ENCODE data around the gene CADM2.

The CADM2 gene

GRCh38 chr3:85208650-85209049, 249.9 kb downstream of the CADM2 start:
- no peak for DNase-seq

DNA sequence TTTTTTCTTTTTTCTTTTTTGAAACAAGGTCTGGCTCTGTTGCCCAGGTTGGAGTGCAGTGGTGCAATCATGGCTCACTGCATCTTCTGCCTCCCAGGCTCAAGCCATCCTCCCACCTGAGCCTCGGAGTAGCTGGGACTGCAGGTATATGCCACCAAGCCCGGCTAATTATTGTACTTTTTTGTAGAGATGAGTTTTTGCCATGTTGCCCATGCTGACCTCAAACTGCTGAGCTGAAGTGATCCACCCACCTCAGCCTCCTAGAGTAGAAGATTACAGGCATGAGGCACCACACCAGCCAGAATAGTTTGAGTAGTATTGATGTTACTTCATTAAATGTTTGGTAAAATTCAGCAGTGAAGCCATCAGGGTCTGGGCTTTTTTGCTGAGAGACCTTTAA, 251.8 kb downstream of the CADM2 start:
- no peak for DNase-seq

DNA sequence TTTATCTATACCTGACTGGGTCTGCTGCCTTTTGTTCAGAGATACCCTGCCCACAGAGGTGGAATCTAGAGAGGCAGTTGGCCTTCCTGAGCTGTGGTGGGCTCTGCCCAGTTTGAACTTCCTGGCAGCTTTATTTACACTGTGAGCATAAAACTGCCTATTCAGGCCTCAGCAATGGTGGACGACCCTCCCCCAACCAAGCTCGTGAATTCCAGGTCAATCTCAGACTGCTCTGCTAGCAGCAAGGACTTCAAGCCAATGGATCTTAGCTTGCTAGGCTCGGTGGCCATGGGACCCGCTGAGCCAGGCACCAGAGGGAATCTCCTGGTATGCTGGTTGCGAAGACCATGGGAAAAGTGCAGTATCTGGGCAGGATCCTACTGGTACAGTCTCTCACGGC, 270.2 kb downstream of the CADM2 start:
- DNase-seq, result no peak

DNA sequence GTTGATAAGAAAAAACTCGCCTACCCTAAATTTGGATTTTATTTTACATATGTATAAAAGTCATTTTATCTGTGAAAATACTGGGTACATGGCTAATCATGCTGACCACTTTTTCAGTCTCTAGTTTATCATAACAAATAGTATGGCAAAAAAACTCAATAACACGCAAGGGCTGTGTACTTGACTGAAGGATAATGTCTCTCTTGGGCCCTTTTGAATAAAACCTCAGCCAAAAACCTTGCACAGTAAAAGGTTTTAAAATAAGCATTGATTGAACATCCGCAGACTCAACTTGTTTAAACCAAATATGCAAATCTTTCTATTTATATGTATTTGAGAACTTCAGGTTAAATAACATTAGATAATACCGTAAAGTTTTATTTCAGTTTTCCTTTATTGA, 285.3 kb downstream of the CADM2 start:
- DNase-seq, result no peak

- DNase-seq, result no peak
Observed at GRCh38 chr3:85244519-85244918, 285.7 kb downstream of the CADM2 start.

- DNase-seq, result no peak
Observed at GRCh38 chr3:85251766-85252165, 293.0 kb downstream of the CADM2 start.

GRCh38 chr3:85252686-85253085, 293.9 kb downstream of the CADM2 start:
- DNase-seq, result no peak

GRCh38 chr3:85254738-85255137, 295.9 kb downstream of the CADM2 start:
- DNase-seq, result no peak

GRCh38 chr3:85255949-85256348, 297.2 kb downstream of the CADM2 start:
- no peak for DNase-seq

GRCh38 chr3:85258326-85258725, 299.5 kb downstream of the CADM2 start:
- no peak for DNase-seq

- no peak for DNase-seq
Observed at GRCh38 chr3:85258819-85259218, 300.0 kb downstream of the CADM2 start.

DNA sequence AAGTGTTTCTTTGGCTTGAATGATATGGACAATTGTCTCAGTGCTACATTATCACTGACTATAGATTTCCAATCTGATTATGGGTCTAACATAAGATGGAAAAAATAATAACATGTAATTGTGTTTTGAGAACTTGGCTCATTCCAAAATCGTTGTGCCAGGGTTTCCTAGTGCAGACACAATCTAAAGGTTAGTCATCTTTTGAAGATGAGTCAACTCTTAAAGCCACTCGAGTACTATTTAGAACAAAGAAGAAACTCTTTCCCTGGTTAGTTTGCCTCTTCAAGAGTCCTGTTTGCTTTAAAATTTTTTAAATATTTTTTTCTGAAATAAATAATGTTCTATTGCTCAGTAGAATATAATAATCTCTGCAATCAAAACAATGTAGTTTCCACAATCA, 301.0 kb downstream of the CADM2 start:
- DNase-seq, result no peak

DNA sequence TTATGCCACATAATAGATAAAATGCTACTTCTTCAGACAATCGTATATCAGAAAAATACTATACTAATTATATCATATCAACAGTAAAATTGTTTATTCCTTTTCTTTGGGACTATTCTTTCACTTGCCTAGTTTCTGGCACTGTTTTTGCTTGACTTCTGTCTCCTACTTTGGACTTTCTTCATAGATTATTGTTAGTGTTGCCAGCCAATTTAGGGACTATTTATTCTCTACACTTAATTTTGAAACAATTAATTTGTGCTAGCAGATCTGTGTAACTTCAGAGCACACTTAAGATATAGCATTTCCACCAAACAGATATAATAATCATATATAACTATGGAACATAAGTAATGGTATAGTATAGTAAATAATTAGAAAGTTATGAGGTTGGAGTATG, 305.6 kb downstream of the CADM2 start:
- no peak for DNase-seq

GRCh38 chr3:85270488-85270887, 311.7 kb downstream of the CADM2 start:
- DNase-seq, result peak; percentile 8

- DNase-seq, result no peak
Observed at GRCh38 chr3:85271911-85272310, 313.1 kb downstream of the CADM2 start.

GRCh38 chr3:85288257-85288656, 329.5 kb downstream of the CADM2 start:
- DNase-seq, result no peak

- no peak for DNase-seq
Observed at GRCh38 chr3:85297291-85297690, 338.5 kb downstream of the CADM2 start.

DNA sequence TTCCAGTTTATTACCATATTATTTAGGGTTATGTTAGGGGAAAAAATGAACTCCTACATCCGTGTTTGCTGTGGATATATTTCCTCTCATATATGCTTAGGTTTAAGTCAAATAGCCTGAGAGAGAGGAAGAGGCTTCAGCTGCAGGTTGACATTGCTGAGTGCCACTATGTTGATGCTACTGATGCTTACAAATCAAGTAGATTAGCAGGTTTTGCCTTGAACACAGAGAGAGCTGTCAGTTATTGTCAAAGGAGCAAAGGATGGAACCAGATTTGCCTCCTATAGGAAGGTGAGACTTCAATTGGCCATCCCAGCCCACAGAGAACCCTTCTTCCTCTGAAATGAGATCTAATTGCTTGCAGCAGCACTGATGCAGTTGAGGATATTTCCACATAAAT, 339.2 kb downstream of the CADM2 start:
- DNase-seq, result no peak

GRCh38 chr3:85303156-85303555, 344.4 kb downstream of the CADM2 start:
- no peak for DNase-seq

GRCh38 chr3:85304360-85304964, 345.7 kb downstream of the CADM2 start:
- DNase-seq, result peak; percentile 2

- DNase-seq, result no peak
Observed at GRCh38 chr3:85312331-85312730, 353.5 kb downstream of the CADM2 start.

DNA sequence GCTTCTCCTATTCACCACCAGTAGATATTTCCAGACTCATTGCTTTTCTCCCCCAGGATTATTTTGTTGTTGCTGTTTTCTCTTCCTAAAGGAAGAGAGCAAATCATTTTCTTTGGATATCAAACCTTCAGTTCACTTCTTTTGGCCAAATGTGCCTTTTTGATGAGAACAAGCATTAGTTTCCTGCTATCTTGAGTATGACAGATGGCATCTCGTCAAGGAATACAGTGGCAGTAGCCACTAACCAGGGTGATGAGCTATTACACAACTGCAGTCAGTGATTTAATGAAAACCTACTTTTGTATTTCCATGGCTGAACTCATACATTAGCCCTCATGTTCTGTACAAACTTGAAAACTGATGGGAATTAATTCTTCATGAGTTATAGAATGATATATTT, 354.6 kb downstream of the CADM2 start:
- no peak for DNase-seq

- DNase-seq, result no peak
Observed at GRCh38 chr3:85316252-85316651, 357.5 kb downstream of the CADM2 start.

DNA sequence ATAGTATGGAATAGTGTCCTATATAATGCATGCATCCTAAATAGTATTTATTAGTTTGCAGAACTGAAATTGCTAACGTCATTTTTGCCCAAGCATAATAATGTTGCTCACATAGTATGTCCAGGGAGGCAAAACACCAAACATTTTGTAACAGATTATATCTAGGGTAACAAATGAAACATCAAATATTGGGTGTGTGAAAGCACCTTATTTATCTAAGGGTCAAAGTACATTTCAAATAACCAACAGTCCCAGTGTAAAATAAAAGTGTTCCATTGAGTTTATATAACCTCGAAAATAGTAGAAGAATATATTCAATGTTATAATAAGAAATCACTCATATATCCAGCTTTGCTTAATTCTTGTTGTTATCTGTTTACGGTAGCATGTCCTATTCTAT, 363.1 kb downstream of the CADM2 start:
- DNase-seq, result no peak

DNA sequence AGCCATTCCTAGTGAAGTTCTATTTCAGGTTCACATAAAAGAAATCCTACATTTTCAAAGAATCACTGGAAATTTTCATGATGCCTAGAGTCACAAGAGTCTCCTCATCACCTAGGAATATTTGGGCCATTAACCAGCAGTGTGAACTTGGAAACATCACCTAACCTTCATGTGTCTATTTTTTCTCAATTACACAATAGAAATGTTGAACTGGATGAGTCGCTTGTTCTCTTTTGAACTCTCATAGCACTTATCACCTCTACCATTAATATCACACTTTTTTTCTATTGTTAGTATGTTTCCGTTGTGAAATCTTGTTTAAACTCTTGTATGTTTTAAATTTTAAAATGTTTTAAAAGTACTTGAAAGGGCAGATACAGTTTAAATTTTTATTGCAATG, 371.3 kb downstream of the CADM2 start:
- DNase-seq, result no peak

DNA sequence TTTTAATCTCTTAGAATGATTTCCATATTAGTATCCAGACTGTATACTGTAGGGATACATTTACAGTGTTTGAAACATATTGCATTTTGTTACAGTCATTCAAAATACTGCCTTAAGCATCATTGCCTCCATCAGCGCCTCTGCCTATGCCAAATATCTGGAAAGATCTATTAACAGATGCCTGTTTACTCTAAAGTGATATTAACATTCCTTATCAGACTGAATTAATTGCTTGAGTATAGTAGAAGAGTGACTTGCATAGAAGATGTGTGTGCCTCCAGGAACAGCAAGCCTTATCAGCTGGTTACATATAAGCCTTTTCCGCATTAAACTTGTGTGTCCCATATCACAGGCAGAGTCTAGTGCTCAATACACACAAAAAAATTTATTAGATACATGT, 379.1 kb downstream of the CADM2 start:
- DNase-seq, result no peak
